HL-60 (cell line): Measurements from ENCODE around the gene SMIM14.

Source experiments
- DNase-seq, 2 experiments: peaks; one replicate each; pipeline ENCODE4 v3.0.0-alpha.2; 2010 to 2020; ENCODE audit warnings: low read depth in 1 of 2, low spot score in 1 of 2
- H3K27ac ChIP-seq: fragments of 250-450 bp; sonication (Bioruptor Pico); replicated peaks from 2 replicates; pipeline ENCODE4 v1.5.1; 2020; ENCODE audit warnings: mild to moderate bottlenecking, moderate library complexity
- H3K27me3 ChIP-seq: fragments of 250-450 bp; sonication (Bioruptor Pico); 2 replicates; pipeline ENCODE4 v1.5.1; 2021; ENCODE audit warnings: mild to moderate bottlenecking, moderate library complexity; ENCODE audit not compliant: insufficient read depth, poor library complexity, severe bottlenecking
- H3K4me3 ChIP-seq: replicated peaks from 2 replicates; pipeline ENCODE4 v1.5.1; 2011; ENCODE audit warnings: mild to moderate bottlenecking, control low read depth, low read length; ENCODE audit not compliant: insufficient read depth
- CTCF ChIP-seq: IDR thresholded peaks from one replicate; pipeline ENCODE4 v1.5.1; 2011; ENCODE audit warnings: low read length, control low read depth, inconsistent platforms; ENCODE audit not compliant: insufficient read depth
- GABPA ChIP-seq: IDR thresholded peaks from 2 replicates; pipeline ENCODE4 v1.6.1; 2012; ENCODE audit warnings: low read depth
- POLR2AphosphoS5 ChIP-seq: IDR thresholded peaks from 2 replicates; pipeline ENCODE4 v1.6.1; 2012; ENCODE audit warnings: low read depth
- REST ChIP-seq: IDR thresholded peaks from 2 replicates; pipeline ENCODE4 v1.6.1; 2012; ENCODE audit warnings: low read depth; ENCODE audit not compliant: insufficient replicate concordance
- SPI1 ChIP-seq: IDR thresholded peaks from 2 replicates; pipeline ENCODE4 v1.6.1; 2012; ENCODE audit warnings: low read depth, mild to moderate bottlenecking, borderline replicate concordance

Gene SMIM14

GRCh38 chr4:39530682-39531081 lies 108.0 kb downstream of the SMIM14 start:
- TF ChIP-seq REST (no peak), GABPA (no peak), POLR2AphosphoS5 (no peak), SPI1 (no peak), CTCF (no peak)
- Histone ChIP-seq H3K27me3 (no peaks in the 10 kb centered on the region), H3K27ac (no peak overlapping the region), H3K4me3 (no peak overlapping the region)
- DNase-seq: no peak

DNA sequence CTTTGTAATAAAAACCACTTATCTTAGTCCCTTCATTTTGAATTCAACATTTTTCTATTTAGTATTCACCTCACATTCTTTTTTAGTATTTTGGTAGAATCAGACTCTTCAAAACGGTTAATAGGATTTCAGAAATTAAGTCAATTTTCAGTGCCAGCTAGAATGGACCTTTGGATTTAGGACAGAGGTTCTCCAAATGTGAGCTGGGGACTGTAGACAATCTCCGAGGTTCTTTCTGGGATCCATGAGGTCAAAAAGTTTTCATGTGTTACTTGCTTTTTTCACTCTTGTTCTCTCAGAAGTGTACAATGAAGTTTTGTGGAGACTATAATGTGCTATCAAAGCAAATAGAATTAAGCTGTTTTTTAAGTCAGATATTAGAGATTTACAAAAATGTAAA lies 109.1 kb downstream of the SMIM14 start:
- TF ChIP-seq POLR2AphosphoS5 (no peak), CTCF (no peak), SPI1 (no peak), GABPA (no peak), REST (no peak)
- Histone ChIP-seq H3K4me3 (no peak overlapping the region), H3K27me3 (no peaks in the 10 kb centered on the region), H3K27ac (no peak overlapping the region)
- no peak for DNase-seq

DNA sequence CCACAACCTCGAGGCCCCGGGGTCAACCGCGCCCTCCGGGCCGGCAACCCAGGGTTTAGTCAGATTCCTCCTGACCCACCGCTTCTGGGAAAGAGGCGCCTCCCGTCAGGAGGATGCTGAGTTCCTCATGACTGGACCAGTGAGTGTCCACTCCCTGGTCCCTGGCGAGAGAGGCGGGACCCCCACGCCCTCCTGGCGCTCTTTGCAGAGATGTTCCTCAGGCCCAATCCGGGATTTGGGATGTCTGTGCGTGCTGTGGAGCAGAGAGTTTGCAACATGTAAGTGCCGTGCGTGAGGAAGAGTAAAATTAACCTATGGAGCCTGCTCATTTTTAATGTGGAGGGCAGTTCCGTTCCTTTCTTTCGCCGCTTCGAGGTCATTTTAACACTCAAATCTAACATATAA lies 110.6 kb downstream of the SMIM14 start:
- peak in 1 of 2 experiments; percentile 8 for DNase-seq
- Histone ChIP-seq H3K27ac (peak overlapping the region; percentile 75), H3K27me3 (no peaks in the 10 kb centered on the region), H3K4me3 (peak overlapping the region; percentile 100)
- TF ChIP-seq REST (no peak), SPI1 (no peak), GABPA (no peak), POLR2AphosphoS5 (no peak), CTCF (no peak)
